Esophagus muscularis mucosa (tissue), 4 donors: Measurements from ENCODE around the gene KRT82. TPM values are rescaled to one million over a fixed set of nuclear protein-coding genes. Genes with fewer than 3 reads are reported as not detected.

Experiments
- DNase-seq: peaks from one replicate; pipeline ENCODE4 v3.0.0-alpha.2; 2017; ENCODE audit errors: extremely low spot score
- H3K27ac ChIP-seq, 4 donors: fragments of 200-600 bp; sonication (generic); replicated peaks in 1 of 4; 1 replicate in 3 of 4; 2 replicates in 1 of 4; pipeline ENCODE4 v1.5.1; 2016 to 2019; ENCODE audit warnings: mild to moderate bottlenecking in 1 of 4
- H3K27me3 ChIP-seq, 4 donors: fragments of 200-600 bp; sonication (generic); one replicate each; pipeline versions ENCODE4 v1.5.1 to v1.6.0; 2016 to 2019
- H3K36me3 ChIP-seq, 4 donors: fragments of 200-600 bp; sonication (generic); one replicate each; pipeline ENCODE4 v1.5.1; 2016 to 2019
- H3K4me1 ChIP-seq, 4 donors: fragments of 200-600 bp; sonication (generic); one replicate each; pipeline ENCODE4 v1.5.1; 2016 to 2019
- H3K4me3 ChIP-seq, 4 donors: fragments of 200-600 bp; sonication (generic); 1 replicate in 2 of 4; 2 replicates in 2 of 4; pipeline ENCODE4 v1.5.1; 2016 to 2019; ENCODE audit warnings: mild to moderate bottlenecking in 4 of 4, moderate library complexity in 1 of 4
- H3K9me3 ChIP-seq, 4 donors: fragments of 200-600 bp; sonication (generic); 1 replicate in 3 of 4; 2 replicates in 1 of 4; pipeline ENCODE4 v1.5.1; 2016 to 2019
- EP300 ChIP-seq: sonication (generic); formaldehyde crosslinking; IDR thresholded peaks from one replicate; pipeline ENCODE4 v1.6.1; 2017; ENCODE audit warnings: antibody characterized with exemption
- POLR2A ChIP-seq: fragments of 450-650 bp; IDR thresholded peaks from one replicate; pipeline ENCODE4 v1.6.1; 2017; ENCODE audit warnings: antibody characterized with exemption, moderate library complexity, mild to moderate bottlenecking, low read depth
- POLR2AphosphoS5 ChIP-seq, 2 donors: sonication (generic); formaldehyde crosslinking; IDR thresholded peaks; one replicate each; pipeline ENCODE4 v1.6.1; 2017; ENCODE audit warnings: antibody characterized with exemption in 2 of 2
- WGBS: methylation state at CpG from one replicate; pipeline ENCODE4 v1.1.5; 2018; 5-methylcytosine and 5-hydroxymethylcytosine counted together
- intact Hi-C: fragments of 100-400 bp; cut with DNase I; formaldehyde crosslinking; loops from one replicate; pipeline ENCODE4 v1.15.1; 2023
- total RNA-seq, 4 donors: library from RNA; depleted of rRNA; stranded (reverse); fragments of >200 nt; gene quantifications; one replicate each; pipeline versions ENCODE4 v1.1.0 to v1.2.1, GENCODE V29; 2016
- TF ChIP-seq, protein P1 (sequence below), 3 experiments: fragments of 200-600 bp in 2 of 3; fragments of 450-650 bp in 1 of 3; sonication (generic) in 2 of 3; IDR thresholded peaks; one replicate each; pipeline ENCODE4 v1.5.1; 2017 to 2019; ENCODE audit warnings: antibody characterized with exemption in 3 of 3, mild to moderate bottlenecking in 2 of 3, moderate library complexity in 1 of 3

The KRT82 gene
- total RNA-seq, 4 donors from 2014 or later = not detected

GRCh38 chr12:52404951-52405350 is 1.2 kb downstream of the KRT82 start:
- no peak for DNase-seq
- peaks cover 0 to 28% (median 0%) of the 10 kb centered on the region in 4 donors for H3K27me3 ChIP-seq
- TF ChIP-seq EP300 = no peak
- no peak for TF ChIP-seq POLR2AphosphoS5 (IDR thresholded peaks at IDR 0.05)
- TF ChIP-seq, protein P1, sequence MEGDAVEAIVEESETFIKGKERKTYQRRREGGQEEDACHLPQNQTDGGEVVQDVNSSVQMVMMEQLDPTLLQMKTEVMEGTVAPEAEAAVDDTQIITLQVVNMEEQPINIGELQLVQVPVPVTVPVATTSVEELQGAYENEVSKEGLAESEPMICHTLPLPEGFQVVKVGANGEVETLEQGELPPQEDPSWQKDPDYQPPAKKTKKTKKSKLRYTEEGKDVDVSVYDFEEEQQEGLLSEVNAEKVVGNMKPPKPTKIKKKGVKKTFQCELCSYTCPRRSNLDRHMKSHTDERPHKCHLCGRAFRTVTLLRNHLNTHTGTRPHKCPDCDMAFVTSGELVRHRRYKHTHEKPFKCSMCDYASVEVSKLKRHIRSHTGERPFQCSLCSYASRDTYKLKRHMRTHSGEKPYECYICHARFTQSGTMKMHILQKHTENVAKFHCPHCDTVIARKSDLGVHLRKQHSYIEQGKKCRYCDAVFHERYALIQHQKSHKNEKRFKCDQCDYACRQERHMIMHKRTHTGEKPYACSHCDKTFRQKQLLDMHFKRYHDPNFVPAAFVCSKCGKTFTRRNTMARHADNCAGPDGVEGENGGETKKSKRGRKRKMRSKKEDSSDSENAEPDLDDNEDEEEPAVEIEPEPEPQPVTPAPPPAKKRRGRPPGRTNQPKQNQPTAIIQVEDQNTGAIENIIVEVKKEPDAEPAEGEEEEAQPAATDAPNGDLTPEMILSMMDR (IDR thresholded peaks at IDR 0.05) = no peak
- TF ChIP-seq POLR2A = no peak
- intact Hi-C loops = no loop called here
- H3K9me3 ChIP-seq = no peaks in the 10 kb centered on the region
- no peaks in the 10 kb centered on the region for H3K4me1 ChIP-seq
- H3K27ac ChIP-seq = no peak overlapping the region
- no peaks in the 10 kb centered on the region for H3K36me3 ChIP-seq
- no peak overlapping the region for H3K4me3 ChIP-seq
- 83% methylated on average over 3 of the region's 3 CpGs for WGBS

- H3K27ac ChIP-seq = no peak overlapping the region
- intact Hi-C loops = no loop called here
- no peaks in the 10 kb centered on the region for H3K9me3 ChIP-seq
- TF ChIP-seq EP300 = no peak
- no peak for TF ChIP-seq POLR2A
- TF ChIP-seq, protein P1 (IDR thresholded peaks at IDR 0.05) = no peak
- no peak for TF ChIP-seq POLR2AphosphoS5 (IDR thresholded peaks at IDR 0.05)
- H3K36me3 ChIP-seq = no peaks in the 10 kb centered on the region
- H3K27me3 ChIP-seq = peaks cover 0 to 39% (median 0%) of the 10 kb centered on the region in 4 donors
- 100% methylated on average over 3 of the region's 9 CpGs for WGBS
- no peak overlapping the region for H3K4me3 ChIP-seq
- no peak for DNase-seq
- H3K4me1 ChIP-seq = no peaks in the 10 kb centered on the region
These were observed 2.6 kb downstream of the KRT82 start for GRCh38 chr12:52403561-52403960.

DNA sequence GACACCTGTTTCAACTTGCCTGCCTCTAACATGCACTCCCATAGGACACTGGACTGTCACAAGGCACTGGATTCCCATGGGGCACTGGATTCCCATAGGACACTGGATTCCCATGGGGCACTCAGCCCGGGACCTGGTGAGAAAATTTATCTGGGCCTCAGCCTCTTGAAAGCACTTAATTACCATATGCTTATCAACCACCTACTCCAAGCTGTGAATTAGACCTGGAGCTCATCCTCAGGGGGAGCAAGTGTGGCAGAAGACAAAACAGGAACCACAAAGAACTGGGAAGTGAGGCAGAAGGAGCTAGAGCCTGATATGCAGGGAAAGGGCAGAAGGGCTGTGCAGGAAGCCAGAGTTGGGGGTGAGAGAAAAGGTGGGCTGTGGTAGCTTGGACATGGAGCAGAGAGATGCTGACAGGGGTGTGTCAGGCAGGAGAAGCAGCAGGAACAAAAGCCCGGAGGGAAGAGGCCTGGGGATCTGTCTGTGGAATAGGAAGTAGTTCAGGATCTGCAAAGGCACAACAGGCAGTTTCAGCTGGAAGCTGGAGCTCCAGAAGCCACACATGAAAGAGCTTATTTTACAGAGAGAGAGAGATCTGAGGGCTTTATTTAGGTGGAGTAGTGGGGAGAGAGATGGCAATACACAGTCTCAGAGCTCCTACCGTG is 3.1 kb downstream of the KRT82 start:
- WGBS = 54% methylated on average over 2 of the region's 3 CpGs
- no peaks in the 10 kb centered on the region for H3K4me1 ChIP-seq
- intact Hi-C loops = no loop called here

GRCh38 chr12:52402377-52402776 is 3.8 kb downstream of the KRT82 start:
- no peak for TF ChIP-seq EP300
- TF ChIP-seq, protein P1 (IDR thresholded peaks at IDR 0.05) = no peak
- Histone ChIP-seq H3K9me3 (no peaks in the 10 kb centered on the region), H3K27ac (no peak overlapping the region), H3K36me3 (no peaks in the 10 kb centered on the region), H3K4me3 (no peak overlapping the region), H3K4me1 (no peaks in the 10 kb centered on the region), H3K27me3 (peaks cover 0 to 31% (median 0%) of the 10 kb centered on the region in 4 donors)
- 92% methylated on average over 2 of the region's 2 CpGs for WGBS
- intact Hi-C loops = no loop called here
- DNase-seq = no peak

More for the DNA sequence above, 3.1 kb downstream of the KRT82 start:
- TF ChIP-seq POLR2A (no peak), POLR2AphosphoS5 (IDR thresholded peaks at IDR 0.05) (no peak), EP300 (no peak)
- TF ChIP-seq, protein P1 (IDR thresholded peaks at IDR 0.05) = no peak
- no peak for DNase-seq
- no peak overlapping the region for H3K4me3 ChIP-seq
- no peaks in the 10 kb centered on the region for H3K36me3 ChIP-seq
- peaks cover 0 to 36% (median 0%) of the 10 kb centered on the region in 4 donors for H3K27me3 ChIP-seq
- no peaks in the 10 kb centered on the region for H3K9me3 ChIP-seq
- H3K27ac ChIP-seq = no peak overlapping the region

DNA sequence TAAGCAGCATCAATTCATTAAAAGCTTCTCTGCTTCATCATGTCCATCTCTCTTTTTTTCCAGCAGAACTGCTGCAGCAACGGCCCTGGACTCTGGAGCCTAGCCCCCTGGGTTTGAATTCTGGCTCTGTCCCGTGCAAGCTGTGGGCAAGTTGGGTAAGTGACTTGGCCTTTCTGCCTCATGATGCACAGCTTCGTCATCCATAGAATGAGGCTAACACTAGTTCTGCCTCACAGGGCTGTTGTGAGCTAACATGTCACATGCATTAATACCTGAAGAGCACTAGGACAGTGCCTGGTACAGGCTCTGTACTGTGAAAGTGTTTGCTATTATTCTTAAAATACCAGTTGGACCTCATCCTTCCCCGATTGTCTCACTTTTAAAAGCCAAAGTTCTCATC is 4.2 kb downstream of the KRT82 start:
- 90% methylated on average over 4 of the region's 4 CpGs for whole genome bisulfite sequencing
- H3K9me3 ChIP-seq = no peaks in the 10 kb centered on the region
- DNase-seq = no peak
- intact Hi-C loops = no loop called here
- H3K4me3 ChIP-seq = no peak overlapping the region
- H3K36me3 ChIP-seq = no peaks in the 10 kb centered on the region
- no peak overlapping the region for H3K27ac ChIP-seq
- no peaks in the 10 kb centered on the region for H3K4me1 ChIP-seq
- H3K27me3 ChIP-seq = peaks cover 0 to 29% (median 0%) of the 10 kb centered on the region in 4 donors
- no peak for TF ChIP-seq EP300
- no peak for TF ChIP-seq POLR2AphosphoS5 (IDR thresholded peaks at IDR 0.05)
- TF ChIP-seq, protein P1 (IDR thresholded peaks at IDR 0.05) = no peak
- TF ChIP-seq POLR2A = no peak
